GM18526 (cell line): ENCODE measurements around the gene SSU72.

Experiments
- POLR2A ChIP-seq: IDR thresholded peaks from 3 replicates; pipeline ENCODE4 v1.6.1; 2011; ENCODE audit not compliant: insufficient read length; ENCODE audit errors: extremely low read depth

SSU72 gene

DNA sequence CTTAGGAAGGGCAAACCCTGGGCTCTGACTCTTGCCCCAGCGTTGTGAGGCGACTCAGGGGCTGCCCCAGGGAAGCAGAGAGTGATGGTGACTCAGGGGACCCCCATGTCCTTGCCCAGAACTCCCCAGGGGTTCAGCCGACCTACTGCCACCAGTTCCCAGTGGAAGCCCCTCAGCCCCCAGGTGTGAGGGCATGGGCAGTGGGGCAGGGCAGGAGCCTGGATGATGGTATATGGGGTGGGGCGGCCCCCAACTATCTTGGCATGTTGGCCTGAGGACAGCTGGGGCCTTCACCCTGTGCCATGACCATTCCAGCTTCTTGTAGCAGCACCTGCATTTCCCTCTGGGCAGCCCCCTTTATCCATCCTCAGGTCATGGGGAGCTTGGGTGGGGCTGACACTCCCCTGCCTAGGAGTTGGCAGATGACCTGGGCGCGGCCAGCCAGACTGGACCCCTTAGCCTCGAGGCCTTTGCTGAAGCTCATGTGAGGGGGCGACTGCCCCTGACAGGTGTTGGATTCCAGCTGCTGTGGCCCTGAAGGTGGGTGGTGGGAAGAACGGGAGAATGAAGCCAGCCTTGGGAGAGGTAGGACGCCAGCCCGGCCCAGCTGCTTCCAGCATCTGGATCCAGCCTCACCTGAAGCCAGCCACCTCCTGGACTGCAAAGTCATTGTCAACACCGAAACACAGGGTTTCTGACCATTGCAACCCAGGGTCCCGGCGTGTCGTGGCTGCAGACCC is 27.1 kb upstream of the SSU72 start:
- TF ChIP-seq POLR2A: no peak

DNA sequence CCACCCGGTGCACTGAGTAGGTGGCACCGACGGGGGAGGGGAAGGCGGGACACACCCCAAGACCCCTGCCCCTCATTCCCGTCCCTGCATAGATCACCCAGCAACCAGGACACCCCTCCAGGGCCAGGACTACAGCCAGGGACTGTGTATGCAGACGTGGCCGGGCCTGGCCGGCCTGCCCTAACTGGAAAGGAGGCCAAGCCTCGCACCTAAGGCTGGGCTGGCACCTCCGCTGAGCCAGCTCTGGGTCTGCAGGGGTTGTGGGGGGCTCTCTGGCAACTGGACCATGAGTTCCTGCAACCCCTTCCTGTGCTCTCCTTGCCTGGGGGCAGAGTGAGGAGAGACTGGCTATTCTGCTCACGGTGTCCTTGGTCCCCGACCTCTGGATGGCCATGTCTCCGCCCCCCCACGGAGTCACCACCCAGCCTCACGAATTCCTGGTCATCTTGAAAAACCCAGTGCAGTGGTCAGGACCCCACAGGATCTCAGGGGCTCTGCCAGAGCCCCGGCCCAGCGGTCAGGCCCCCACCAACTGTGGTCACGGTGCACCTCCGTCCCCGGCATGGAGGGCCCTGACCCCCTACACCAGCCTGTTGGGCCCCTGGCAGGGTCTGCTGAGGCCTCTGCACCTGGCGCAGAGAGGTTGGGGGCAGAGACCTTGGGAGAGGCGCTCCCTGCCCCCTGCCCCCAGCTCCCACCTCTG is 26.3 kb upstream of the SSU72 start:
- TF ChIP-seq POLR2A: no peak

DNA sequence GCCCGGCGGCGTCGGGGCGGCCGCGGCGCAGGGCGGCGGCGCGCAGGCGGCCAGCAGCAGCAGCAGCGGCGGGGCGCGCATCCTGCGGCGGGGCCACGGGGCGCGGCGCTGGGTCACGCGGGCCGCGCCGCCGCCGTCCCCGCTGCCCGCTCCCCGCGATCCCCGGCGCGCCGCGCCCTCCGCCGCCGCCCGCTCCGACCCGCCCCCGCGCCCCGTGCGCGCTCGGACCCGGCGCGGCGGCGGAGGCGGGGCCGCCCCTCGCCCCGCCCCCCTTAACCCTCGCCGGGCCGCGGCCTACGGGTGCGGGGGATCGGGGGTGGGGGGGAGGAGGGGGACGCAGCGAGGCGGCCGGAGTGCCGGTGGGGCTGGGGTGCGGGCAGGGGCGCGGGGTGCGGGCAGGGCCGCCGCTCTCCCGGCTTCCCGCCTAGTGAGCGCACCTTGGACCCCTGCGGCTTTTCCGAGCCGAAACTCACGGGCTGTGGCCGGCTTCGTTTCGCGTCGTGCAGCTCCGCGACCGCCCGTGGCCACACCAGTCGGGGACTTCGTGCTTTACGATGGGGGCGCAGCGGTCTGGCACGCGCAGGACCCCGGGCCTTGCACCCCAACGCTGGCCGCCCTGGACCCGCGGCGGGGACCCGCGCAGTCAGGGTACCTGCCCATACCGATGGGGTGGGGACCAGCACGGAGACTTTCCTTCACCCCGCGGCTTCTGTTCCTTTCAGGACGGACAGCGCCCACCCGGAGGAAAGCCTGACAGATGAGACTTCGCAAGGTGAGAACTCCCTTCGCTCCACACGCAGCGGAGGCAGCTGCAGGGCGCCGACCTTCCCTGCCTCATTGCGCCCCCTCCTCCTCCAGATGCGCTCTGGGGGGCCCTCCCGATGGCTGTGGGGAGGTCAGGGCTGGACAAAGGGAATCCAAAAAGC is 25.5 kb upstream of the SSU72 start, which contains the start of gene FNDC10:
TSS of gene FNDC10 (minus strand) at position 201 of the 926 bp plus-strand sequence. CDS start at position 81, 120 bp downstream.
- no peak for TF ChIP-seq POLR2A

GRCh38 chr1:1599030-1599934 is 24.6 kb upstream of the SSU72 start:
- no peak for TF ChIP-seq POLR2A

GRCh38 chr1:1598720-1599029 is 24.0 kb upstream of the SSU72 start:
- TF ChIP-seq POLR2A: no peak

- TF ChIP-seq POLR2A: no peak
These were observed 23.5 kb upstream of the SSU72 start for GRCh38 chr1:1598051-1598719.

- TF ChIP-seq POLR2A: no peak
These were observed 22.7 kb upstream of the SSU72 start for GRCh38 chr1:1597275-1597930.

DNA sequence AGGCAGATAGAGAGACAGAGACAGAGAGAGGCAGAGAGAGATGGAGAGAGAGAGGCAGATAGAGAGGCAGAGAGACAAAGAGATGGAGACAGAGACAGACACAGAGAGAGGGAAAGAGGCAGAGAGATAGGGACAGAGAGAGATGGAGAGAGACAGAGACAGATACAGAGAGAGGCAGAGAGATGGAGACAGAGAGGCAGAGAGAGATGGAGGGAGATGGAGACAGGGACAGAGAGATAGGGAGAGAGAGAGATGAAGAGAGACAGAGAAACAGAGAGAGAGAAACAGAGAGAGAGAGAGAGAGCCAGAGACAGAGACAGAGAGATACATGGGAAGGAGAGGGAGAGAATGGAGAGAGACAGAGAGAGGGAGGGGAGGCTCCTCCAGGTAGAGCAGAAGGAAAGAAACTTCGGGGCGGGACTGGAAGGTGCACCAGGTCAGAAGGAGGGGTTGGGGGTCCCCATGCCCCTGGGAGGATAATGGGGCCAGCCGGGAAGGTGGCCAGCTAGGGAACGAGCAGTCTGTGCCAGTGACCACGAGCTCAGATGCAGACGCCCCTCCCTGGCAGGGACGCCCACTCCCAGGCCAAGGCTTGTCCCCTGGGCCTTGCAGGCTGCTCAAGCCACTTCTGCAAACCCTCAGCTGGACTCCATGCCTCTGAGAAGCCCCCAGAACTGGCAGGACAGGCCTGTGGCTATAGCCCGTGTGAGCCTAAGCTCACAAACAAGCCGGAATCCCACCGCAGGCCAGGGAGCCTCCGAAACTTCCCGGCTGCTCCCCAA is 22.0 kb upstream of the SSU72 start:
- no peak for TF ChIP-seq POLR2A

GRCh38 chr1:1594602-1595260 is 20.1 kb upstream of the SSU72 start:
- no peak for TF ChIP-seq POLR2A

GRCh38 chr1:1593834-1594601 is 19.4 kb upstream of the SSU72 start:
- TF ChIP-seq POLR2A: no peak

DNA sequence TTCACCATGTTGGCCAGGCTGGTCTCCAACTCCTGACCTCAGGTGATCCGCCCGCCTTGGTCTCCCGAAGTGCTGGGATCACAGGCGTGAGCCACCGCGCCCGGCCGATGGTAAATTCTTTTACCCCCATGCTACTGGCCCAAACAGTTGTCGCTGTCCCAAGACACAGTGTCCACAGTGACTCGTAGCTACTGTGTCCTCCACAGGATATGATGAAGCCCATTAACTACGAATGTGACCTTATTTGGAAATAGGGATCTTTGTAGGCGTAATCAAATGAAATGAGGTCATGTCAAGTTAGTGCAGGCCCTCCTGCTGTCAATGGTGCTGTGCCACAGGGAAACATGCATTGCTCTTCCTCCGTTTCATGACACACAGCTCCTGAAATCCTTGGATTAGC is 16.8 kb upstream of the SSU72 start:
- no peak for TF ChIP-seq POLR2A
